ENCODE results near the gene PLD6. TPM values are rescaled to one million over a fixed set of nuclear protein-coding genes. Genes with fewer than 3 reads are reported as not detected.

The PLD6 gene
- total RNA-seq, 1 experiment from 2014 or later, result 8.0 TPM

- peaks cover 87% of the 10 kb centered on the region for H3K36me3 Mint-ChIP-seq (ENCODE audit: insufficient read depth, unreplicated experiment)
- peaks cover 9% of the 10 kb centered on the region for H3K36me3 ChIP-seq (ENCODE audit: control insufficient read depth, insufficient read depth, low read length)
- no peak overlapping the region for H3K4me3 Mint-ChIP-seq (ENCODE audit: unreplicated experiment)
- no peak for TF ChIP-seq CTCF (IDR thresholded peaks at IDR 0.05; ENCODE audit: insufficient read depth in 1 of 2, low read depth in 1 of 2, low read length in 1 of 2, severe bottlenecking in 1 of 2, unreplicated experiment in 1 of 2)
- H3K27me3 ChIP-seq (replicated peaks; ENCODE audit: control insufficient read depth, insufficient read depth, low read length), result no peaks in the 10 kb centered on the region
- DNase-seq, result no peak
- no peak overlapping the region for H3K27ac Mint-ChIP-seq (ENCODE audit: unreplicated experiment)
- no peaks in the 10 kb centered on the region for H3K9me3 ChIP-seq
- peaks cover 17% of the 10 kb centered on the region for H3K4me1 ChIP-seq
- H3K9me3 Mint-ChIP-seq (ENCODE audit: unreplicated experiment), result no peaks in the 10 kb centered on the region
- CTCF ChIA-PET, result no interaction called here
- H3K4me1 Mint-ChIP-seq (ENCODE audit: low read depth, unreplicated experiment), result peaks cover 14% of the 10 kb centered on the region
- POLR2A ChIA-PET, result no interaction called here
- no TSS peak for BruUV-seq (replicated peaks)
- no peak overlapping the region for H3K4me3 ChIP-seq (ENCODE audit: low read depth, low read length)
- no peaks in the 10 kb centered on the region for H3K27me3 Mint-ChIP-seq (ENCODE audit: insufficient read depth, unreplicated experiment)
- intact Hi-C loops (cut with micrococcal nuclease; ENCODE audit: unreplicated experiment), result loop anchor here (10.0 kb wide), 1 partner anchor 85 kb away; no protein-coding TSS in a partner anchor
Measured at GRCh38 chr17:17229416-17230384, 23.6 kb upstream of the PLD6 start.

- no peak overlapping the region for H3K27ac Mint-ChIP-seq (ENCODE audit: unreplicated experiment)
- Histone ChIP-seq H3K36me3 (ENCODE audit: control insufficient read depth, insufficient read depth, low read length) (peaks cover 10% of the 10 kb centered on the region), H3K9me3 (no peaks in the 10 kb centered on the region), H3K4me3 (ENCODE audit: low read depth, low read length) (no peak overlapping the region), H3K27me3 (replicated peaks; ENCODE audit: control insufficient read depth, insufficient read depth, low read length) (no peaks in the 10 kb centered on the region), H3K4me1 (peaks cover 17% of the 10 kb centered on the region)
- H3K27me3 Mint-ChIP-seq (ENCODE audit: insufficient read depth, unreplicated experiment), result no peaks in the 10 kb centered on the region
- H3K9me3 Mint-ChIP-seq (ENCODE audit: unreplicated experiment), result no peaks in the 10 kb centered on the region
- no peak overlapping the region for H3K4me3 Mint-ChIP-seq (ENCODE audit: unreplicated experiment)
- POLR2A ChIA-PET, result no interaction called here
- H3K36me3 Mint-ChIP-seq (ENCODE audit: insufficient read depth, unreplicated experiment), result peaks cover 92% of the 10 kb centered on the region
- peaks cover 14% of the 10 kb centered on the region for H3K4me1 Mint-ChIP-seq (ENCODE audit: low read depth, unreplicated experiment)
- no peak for DNase-seq
- intact Hi-C loops (cut with micrococcal nuclease; ENCODE audit: unreplicated experiment), result no loop called here
- no peak for TF ChIP-seq CTCF (IDR thresholded peaks at IDR 0.05; ENCODE audit: insufficient read depth in 1 of 2, low read depth in 1 of 2, low read length in 1 of 2, severe bottlenecking in 1 of 2, unreplicated experiment in 1 of 2)
- no TSS peak for BruUV-seq (replicated peaks)
- CTCF ChIA-PET, result no interaction called here
Measured at GRCh38 chr17:17228521-17229279, 22.6 kb upstream of the PLD6 start.

- Mint-ChIP-seq H3K27me3 (ENCODE audit: insufficient read depth, unreplicated experiment) (no peaks in the 10 kb centered on the region), H3K27ac (ENCODE audit: unreplicated experiment) (no peak overlapping the region), H3K4me3 (ENCODE audit: unreplicated experiment) (no peak overlapping the region), H3K4me1 (ENCODE audit: low read depth, unreplicated experiment) (peaks cover 14% of the 10 kb centered on the region), H3K36me3 (ENCODE audit: insufficient read depth, unreplicated experiment) (peaks cover 98% of the 10 kb centered on the region), H3K9me3 (ENCODE audit: unreplicated experiment) (no peaks in the 10 kb centered on the region)
- no peak for TF ChIP-seq CTCF (IDR thresholded peaks at IDR 0.05; ENCODE audit: insufficient read depth in 1 of 2, low read depth in 1 of 2, low read length in 1 of 2, severe bottlenecking in 1 of 2, unreplicated experiment in 1 of 2)
- Histone ChIP-seq H3K4me1 (peaks cover 14% of the 10 kb centered on the region), H3K9me3 (no peaks in the 10 kb centered on the region), H3K36me3 (ENCODE audit: control insufficient read depth, insufficient read depth, low read length) (peaks cover 10% of the 10 kb centered on the region), H3K27me3 (replicated peaks; ENCODE audit: control insufficient read depth, insufficient read depth, low read length) (no peaks in the 10 kb centered on the region), H3K4me3 (ENCODE audit: low read depth, low read length) (no peak overlapping the region)
- intact Hi-C loops (cut with micrococcal nuclease; ENCODE audit: unreplicated experiment), result no loop called here
- no TSS peak for BruUV-seq (replicated peaks)
- CTCF ChIA-PET, result no interaction called here
- DNase-seq, result no peak
- POLR2A ChIA-PET, result no interaction called here
Measured at GRCh38 chr17:17227608-17228520, 21.7 kb upstream of the PLD6 start.

Measured in Caco-2 (cell line).